Raji (cell line): ENCODE data around the gene SLC10A7.

Experiments
- POLR2A ChIP-seq: IDR thresholded peaks from 2 replicates; pipeline ENCODE4 v1.6.1; 2011; ENCODE audit warnings: low read depth, low read length, control low read depth; ENCODE audit not compliant: insufficient read depth

The SLC10A7 gene

DNA sequence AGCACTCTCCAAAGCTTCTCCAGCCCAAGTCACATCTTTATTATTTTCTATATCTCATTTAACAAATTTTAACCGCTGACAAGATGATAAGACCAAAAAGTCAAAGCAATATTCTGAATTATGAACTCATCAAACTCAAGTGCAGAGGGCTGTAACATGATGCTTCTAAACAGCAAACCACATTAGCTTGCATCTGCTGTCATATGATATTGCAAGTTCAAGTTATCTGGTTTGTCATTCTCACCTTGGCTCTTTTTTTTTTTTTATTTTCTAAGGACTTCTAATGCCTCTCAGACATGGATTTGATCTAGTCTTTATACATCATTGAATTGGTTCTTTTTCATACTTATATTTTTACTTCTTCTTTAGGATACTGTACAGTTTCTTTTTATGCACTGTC, 93.4 kb downstream of the SLC10A7 start:
- TF ChIP-seq POLR2A = no peak

DNA sequence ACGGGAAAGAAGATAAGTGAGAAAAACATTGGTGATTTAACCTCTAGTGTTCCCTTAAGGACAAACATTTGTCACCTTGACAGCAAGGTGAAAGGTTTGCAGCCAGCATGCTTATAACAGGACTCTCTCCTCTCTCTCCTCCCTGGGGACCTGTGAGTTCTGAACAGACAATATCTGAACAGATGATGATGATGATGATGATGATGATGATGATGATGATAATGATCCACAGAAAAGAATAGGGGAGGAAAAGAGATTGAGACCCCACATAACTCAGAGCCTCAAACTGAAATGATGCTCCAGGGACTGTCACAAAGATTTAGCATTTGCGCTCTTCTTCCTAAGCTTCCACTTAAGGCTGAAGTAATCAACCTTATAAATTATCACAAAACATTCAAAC, 103.9 kb downstream of the SLC10A7 start:
- TF ChIP-seq POLR2A = no peak

GRCh38 chr4:146415829-146416228, 105.9 kb downstream of the SLC10A7 start:
- TF ChIP-seq POLR2A = no peak

GRCh38 chr4:146407669-146408084, 114.1 kb downstream of the SLC10A7 start:
- no peak for TF ChIP-seq POLR2A

DNA sequence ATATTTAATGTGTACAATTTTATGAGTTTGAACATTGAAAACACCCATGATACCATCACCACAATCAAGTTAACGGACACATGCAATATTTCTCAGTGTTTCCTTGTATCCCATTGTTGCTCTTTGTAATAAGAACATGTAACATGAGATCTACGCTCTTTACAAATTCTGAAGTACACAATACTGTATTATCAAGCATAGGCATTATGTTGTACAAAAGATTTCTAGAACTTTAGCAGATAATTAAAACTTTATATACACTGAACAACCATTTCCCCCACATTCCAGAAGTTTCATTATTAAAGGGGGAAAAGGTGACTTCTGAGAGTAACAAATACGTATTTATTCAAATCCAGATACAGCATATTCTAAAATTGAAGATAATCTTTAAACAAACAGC, 114.5 kb downstream of the SLC10A7 start:
- no peak for TF ChIP-seq POLR2A

DNA sequence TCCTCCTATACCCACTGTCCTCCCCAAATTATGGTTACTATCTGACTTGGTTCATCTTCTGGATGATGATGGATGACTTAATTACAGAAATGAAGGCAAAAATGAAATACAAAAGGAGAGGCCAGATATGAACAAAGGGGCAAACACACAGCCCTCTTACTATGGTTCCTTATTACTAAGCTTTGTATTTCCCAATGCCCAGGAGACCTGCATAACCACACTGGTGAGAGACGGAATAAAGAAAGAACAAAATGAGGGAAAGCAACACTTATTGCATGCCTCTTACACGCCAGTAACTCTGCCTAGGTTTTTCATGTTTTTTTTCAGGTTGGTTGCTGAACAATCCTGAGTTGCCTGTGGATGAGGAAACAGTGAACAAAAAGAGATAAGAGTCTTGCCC, 120.5 kb downstream of the SLC10A7 start:
- no peak for TF ChIP-seq POLR2A

DNA sequence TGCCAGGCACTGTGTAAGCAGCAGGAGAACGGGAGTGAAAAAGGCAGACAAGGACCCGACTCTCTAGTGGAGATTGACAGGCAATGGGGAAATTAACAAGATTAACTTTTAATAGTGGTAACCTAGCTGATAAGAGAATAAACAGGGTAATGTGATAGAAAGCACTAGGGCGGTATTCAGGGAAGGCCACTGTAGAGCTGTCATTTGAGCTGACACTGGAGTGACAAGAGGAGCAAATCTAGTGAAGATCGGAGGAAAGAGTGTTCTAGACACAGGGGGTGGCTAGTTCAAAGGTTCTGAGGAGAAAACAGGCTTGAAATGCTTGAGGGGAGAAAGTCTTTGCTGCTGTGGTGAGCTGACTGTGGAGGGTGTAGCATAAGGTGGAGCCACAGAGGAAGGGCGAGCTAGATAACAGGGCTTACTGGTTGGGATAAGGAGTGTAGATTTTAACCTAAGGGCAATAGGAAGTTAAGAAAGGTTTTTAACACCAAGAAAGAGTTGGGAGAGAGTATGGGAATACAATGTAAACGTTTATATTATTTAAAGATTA, 122.8 kb downstream of the SLC10A7 start:
- no peak for TF ChIP-seq POLR2A

DNA sequence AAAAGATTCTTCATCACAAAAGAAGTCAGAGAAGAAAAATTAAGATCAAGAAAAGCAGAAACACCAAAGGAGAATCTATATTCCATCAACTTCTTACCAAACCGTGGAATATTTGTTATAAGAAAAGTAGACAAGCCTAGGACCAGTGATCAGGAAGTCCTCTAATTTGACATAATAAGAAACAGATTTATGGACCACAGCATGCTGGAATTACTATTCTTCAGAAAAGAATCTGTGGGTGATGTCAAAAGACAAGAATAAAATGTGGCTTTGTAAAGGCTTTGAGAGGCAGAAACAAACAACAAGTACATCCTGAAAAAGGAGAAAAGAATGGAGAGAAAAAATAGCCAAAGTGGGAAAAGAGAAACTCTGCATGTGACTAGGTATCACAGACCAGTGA, 123.3 kb downstream of the SLC10A7 start:
- no peak for TF ChIP-seq POLR2A

DNA sequence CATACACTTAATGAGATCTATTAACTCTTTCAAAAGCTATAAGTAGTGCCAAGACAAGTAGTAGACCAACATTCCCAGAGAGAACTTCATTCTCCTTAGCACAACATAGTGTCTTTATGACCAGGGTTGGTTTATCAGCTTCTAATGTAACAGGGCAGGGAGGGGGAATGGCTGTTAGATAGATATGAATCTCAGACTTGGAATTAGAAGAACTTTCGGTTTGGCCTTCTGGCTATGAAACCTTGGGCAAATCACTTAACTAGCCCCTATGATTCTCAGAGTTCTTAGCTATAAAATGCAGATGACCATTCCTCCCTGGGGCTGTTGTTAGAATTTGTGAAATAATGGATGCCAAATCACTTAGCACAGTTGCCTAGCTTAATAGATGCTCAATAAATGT, 132.2 kb downstream of the SLC10A7 start:
- no peak for TF ChIP-seq POLR2A

GRCh38 chr4:146382194-146382593, 139.5 kb downstream of the SLC10A7 start:
- no peak for TF ChIP-seq POLR2A

DNA sequence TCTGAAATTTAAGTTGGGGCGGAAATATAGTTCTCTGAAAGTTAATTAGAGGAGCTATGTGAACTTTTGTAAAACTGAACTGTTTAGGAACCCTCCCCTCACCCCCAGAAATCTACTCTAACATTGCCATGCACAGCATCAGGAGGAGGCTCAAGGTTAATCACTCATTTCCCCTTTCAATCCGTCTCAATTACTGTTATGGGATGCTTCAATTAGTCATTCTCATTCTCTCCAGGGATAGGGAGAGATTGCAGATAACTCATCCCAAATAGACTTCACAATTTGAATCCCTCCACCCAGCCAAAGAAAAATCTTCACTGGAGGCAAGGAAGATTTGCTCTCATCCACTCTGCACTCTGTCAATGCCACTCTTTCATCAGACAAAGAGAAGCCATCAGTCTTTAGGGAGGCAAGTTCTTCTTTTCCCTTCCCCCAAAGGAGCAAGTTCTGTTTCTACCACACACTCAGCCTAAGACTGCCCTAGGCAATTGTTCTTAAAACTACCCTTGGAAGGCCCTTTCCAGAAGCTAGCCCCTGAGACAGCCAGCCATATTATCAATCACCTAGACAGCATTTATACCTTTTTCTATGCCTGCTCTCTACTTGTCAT, 140.4 kb downstream of the SLC10A7 start:
- no peak for TF ChIP-seq POLR2A

DNA sequence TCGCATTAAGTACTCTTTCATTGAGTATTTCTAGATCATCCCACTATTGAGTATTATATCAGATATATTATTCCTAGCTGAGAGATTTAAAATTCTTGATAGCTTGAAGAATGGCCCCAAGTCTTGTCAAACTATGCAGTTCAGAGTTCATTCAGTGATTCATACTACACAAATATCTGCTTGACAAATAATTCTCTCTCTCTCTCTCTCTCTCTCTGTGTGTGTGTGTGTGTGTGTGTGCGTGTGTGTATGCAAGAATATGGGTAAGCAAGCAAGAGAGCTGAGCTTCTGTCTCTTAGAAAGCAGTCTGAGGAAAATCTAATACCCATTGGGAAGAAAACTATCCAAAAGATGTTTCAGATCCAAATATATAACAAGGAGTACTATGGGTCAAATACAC, 142.0 kb downstream of the SLC10A7 start:
- TF ChIP-seq POLR2A = no peak

- TF ChIP-seq POLR2A = no peak
Measured at GRCh38 chr4:146371812-146372211, 149.9 kb downstream of the SLC10A7 start.

GRCh38 chr4:146370841-146371240, 150.9 kb downstream of the SLC10A7 start:
- TF ChIP-seq POLR2A = no peak

GRCh38 chr4:146369446-146369845, 152.3 kb downstream of the SLC10A7 start:
- no peak for TF ChIP-seq POLR2A

DNA sequence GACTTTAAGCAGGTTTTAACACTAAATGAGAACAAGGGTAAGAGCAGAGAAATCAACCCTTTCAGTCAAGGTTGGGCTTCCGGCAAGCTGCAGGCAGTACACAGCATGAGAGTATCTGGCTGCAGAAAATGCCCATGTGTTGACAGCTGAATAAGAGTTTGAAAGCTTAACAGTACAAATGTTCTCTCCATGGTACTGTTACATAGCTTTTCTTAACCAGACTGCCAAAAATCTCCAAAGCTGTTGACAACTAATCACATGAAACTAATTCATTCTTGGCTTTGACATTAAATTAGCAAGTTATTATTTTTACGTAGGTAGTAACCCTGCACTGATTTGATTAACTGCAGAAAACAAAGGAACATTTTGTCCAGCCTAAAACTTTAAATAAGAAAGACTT, 153.5 kb downstream of the SLC10A7 start:
- no peak for TF ChIP-seq POLR2A

- TF ChIP-seq POLR2A = no peak
Measured at GRCh38 chr4:146367347-146367746, 154.4 kb downstream of the SLC10A7 start.
